ENCODE results near the gene TIMM17A.
A peak's percentile ranks its signal among the peaks of the same experiment; 100 is the strongest.

The TIMM17A gene

GRCh38 chr1:201983380-201983805 lies 28.1 kb downstream of the TIMM17A start:
- FAIRE-seq (no peak), DNase-seq (ENCODE audit: insufficient read length, low spot score) (no peak)
- TF ChIP-seq CTCF (IDR thresholded peaks at IDR 0.05; ENCODE audit: insufficient read depth, missing control alignments): no peak

- no peak for FAIRE-seq
- DNase-seq (ENCODE audit: insufficient read length, low spot score): no peak
- TF ChIP-seq CTCF (IDR thresholded peaks at IDR 0.05; ENCODE audit: insufficient read depth, missing control alignments): no peak
Observed at GRCh38 chr1:201984446-201984845, 29.1 kb downstream of the TIMM17A start.

- no peak for TF ChIP-seq CTCF (IDR thresholded peaks at IDR 0.05; ENCODE audit: insufficient read depth, missing control alignments)
- no peak for DNase-seq (ENCODE audit: insufficient read length, low spot score)
- no peak for FAIRE-seq
Observed at GRCh38 chr1:201985355-201985754, 30.1 kb downstream of the TIMM17A start.

GRCh38 chr1:201988601-201989000 lies 33.3 kb downstream of the TIMM17A start:
- no peak for TF ChIP-seq CTCF (IDR thresholded peaks at IDR 0.05; ENCODE audit: insufficient read depth, missing control alignments)
- DNase-seq (ENCODE audit: insufficient read length, low spot score): no peak
- FAIRE-seq: no peak

- no peak for DNase-seq (ENCODE audit: insufficient read length, low spot score)
- no peak for FAIRE-seq
- no peak for TF ChIP-seq CTCF (IDR thresholded peaks at IDR 0.05; ENCODE audit: insufficient read depth, missing control alignments)
Observed at GRCh38 chr1:201989354-201990128, 34.2 kb downstream of the TIMM17A start.

GRCh38 chr1:201990427-201990826 lies 35.1 kb downstream of the TIMM17A start:
- DNase-seq (ENCODE audit: insufficient read length, low spot score) (peak; percentile 7), FAIRE-seq (no peak)
- no peak for TF ChIP-seq CTCF (IDR thresholded peaks at IDR 0.05; ENCODE audit: insufficient read depth, missing control alignments)

GRCh38 chr1:201999625-202000238 lies 44.4 kb downstream of the TIMM17A start:
- TF ChIP-seq CTCF (IDR thresholded peaks at IDR 0.05; ENCODE audit: insufficient read depth, missing control alignments): peak; percentile 89
- DNase-seq (ENCODE audit: insufficient read length, low spot score) (peak; percentile 96), FAIRE-seq (peak; percentile 82)

Measured in D721Med (cell line).